ENCODE data around the gene POLA2. TPM values are rescaled to one million over a fixed set of nuclear protein-coding genes. Genes with fewer than 3 reads are reported as not detected.
"Not testable (repeated sequence)": the region's sequence is repeated elsewhere in the genome, so short reads cannot be mapped to it uniquely, and the experiment has no call there.

POLA2 gene
- total RNA-seq, 2 experiments from 2014 or later = 55.2 to 63.8 TPM

DNA sequence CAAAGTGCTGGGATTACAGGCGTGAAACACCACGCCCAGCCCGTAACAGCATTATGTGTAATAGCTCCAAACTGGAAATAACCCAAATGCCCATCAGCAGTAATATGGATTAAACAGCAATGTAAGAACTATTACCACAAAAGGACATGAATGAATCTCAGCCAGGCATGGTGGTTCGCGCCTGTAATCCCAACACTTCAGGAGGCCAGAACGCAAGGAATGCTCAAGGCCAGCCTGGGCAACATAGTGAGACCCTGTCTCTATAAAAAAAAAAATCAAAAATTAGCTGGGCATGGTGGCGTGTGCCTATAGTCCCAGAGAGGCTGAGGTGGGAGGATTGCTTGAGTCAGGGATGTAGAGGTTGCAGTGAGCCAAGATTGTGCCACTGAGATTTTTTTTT, 68.8 kb downstream of the POLA2 start:
- no peak overlapping the region for H3K4me3 Mint-ChIP-seq

DNA sequence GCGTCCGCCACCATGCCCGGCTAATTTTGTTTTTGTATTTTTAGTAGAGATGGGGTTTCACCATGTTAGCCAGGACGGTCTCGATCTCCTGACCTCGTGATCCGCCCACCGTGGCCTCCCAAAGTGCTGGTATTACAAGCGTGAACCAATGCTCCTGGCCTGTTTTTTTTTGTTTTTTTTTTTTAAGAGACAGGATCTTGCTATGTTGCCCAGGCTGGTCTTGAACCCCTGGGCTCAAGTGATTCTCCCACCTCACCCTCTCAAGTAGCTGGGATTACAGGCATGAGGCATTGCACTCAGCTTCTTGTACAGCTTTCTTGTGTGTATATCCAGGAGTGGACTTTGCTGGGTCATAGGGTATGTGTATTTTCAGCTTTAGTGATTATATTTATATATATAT, 70.8 kb downstream of the POLA2 start:
- intact Hi-C loops (cut with micrococcal nuclease) = not testable (repeated sequence)
- peaks cover 11% of the 10 kb centered on the region for H3K36me3 Mint-ChIP-seq (ENCODE audit: low read depth)

More for the DNA sequence above, 68.8 kb downstream of the POLA2 start:
- H3K4me1 Mint-ChIP-seq (ENCODE audit: low read depth) = peaks cover 18% of the 10 kb centered on the region
- no peak for ATAC-seq
- intact Hi-C loops (cut with micrococcal nuclease) = no loop called here
- no peaks in the 10 kb centered on the region for H3K27me3 Mint-ChIP-seq
- no peak for DNase-seq
- peaks cover 4% of the 10 kb centered on the region for H3K36me3 Mint-ChIP-seq (ENCODE audit: low read depth)
- H3K9me3 Mint-ChIP-seq = no peaks in the 10 kb centered on the region
- TF ChIP-seq CTCF (IDR thresholded peaks at IDR 0.05) = no peak
- CTCF ChIA-PET = interaction anchor here (0.5 to 11.7 kb wide), 40 partner anchors 8 to 332 kb away, joined by 3 to 265 read pairs (median 6); partner anchors contain the start of genes CAPN1, CDC42EP2, FRMD8 and POLA2
- POLR2A ChIA-PET = interaction anchor here (0.6 to 1.7 kb wide), 4 partner anchors 18 to 169 kb away, joined by 3 to 5 read pairs (median 4); no protein-coding TSS in a partner anchor
- no peak overlapping the region for H3K27ac Mint-ChIP-seq

GRCh38 chr11:65334696-65335295, 73.0 kb downstream of the POLA2 start:
- H3K9me3 Mint-ChIP-seq = no peaks in the 10 kb centered on the region
- peak overlapping the region; percentile 83 for H3K27ac Mint-ChIP-seq
- H3K27me3 Mint-ChIP-seq = no peaks in the 10 kb centered on the region
- peaks cover 32% of the 10 kb centered on the region for H3K4me1 Mint-ChIP-seq (ENCODE audit: low read depth)
- POLR2A ChIA-PET = interaction anchor here (0.7 to 4.0 kb wide), 8 partner anchors 14 to 200 kb away, joined by 3 to 17 read pairs (median 3); partner anchors contain the start of genes NEAT1, POLA2 and SYVN1
- no peak for DNase-seq
- peaks cover 18% of the 10 kb centered on the region for H3K36me3 Mint-ChIP-seq (ENCODE audit: low read depth)
- no peak for ATAC-seq
- TF ChIP-seq CTCF (IDR thresholded peaks at IDR 0.05) = no peak
- CTCF ChIA-PET = interaction anchor here (0.6 to 11.7 kb wide), 5 partner anchors 13 to 109 kb away, joined by 3 to 265 read pairs (median 5); partner anchors contain the start of gene CDC42EP2
- intact Hi-C loops (cut with micrococcal nuclease) = no loop called here
- H3K4me3 Mint-ChIP-seq = peak overlapping the region; percentile 88

More for the DNA sequence above, 70.8 kb downstream of the POLA2 start:
- H3K4me1 Mint-ChIP-seq (ENCODE audit: low read depth) = peaks cover 20% of the 10 kb centered on the region
- not testable (repeated sequence) for H3K9me3 Mint-ChIP-seq, H3K4me3 Mint-ChIP-seq, ATAC-seq, H3K27me3 Mint-ChIP-seq, H3K27ac Mint-ChIP-seq, DNase-seq
- POLR2A ChIA-PET = interaction anchor here (0.6 to 4.0 kb wide), 6 partner anchors 12 to 172 kb away, joined by 3 to 17 read pairs (median 5); partner anchors contain the start of genes MALAT1 and POLA2
- CTCF ChIA-PET = interaction anchor here (0.7 to 11.7 kb wide), 9 partner anchors 18 to 222 kb away, joined by 3 to 265 read pairs (median 6); partner anchors contain the start of genes CDC42EP2, POLA2 and TM7SF2

GRCh38 chr11:65338676-65339075, 76.9 kb downstream of the POLA2 start:
- no peak overlapping the region for H3K4me3 Mint-ChIP-seq
- TF ChIP-seq CTCF (IDR thresholded peaks at IDR 0.05) = no peak
- ChIA-PET POLR2A (interaction anchor here (0.7 to 2.1 kb wide), 3 partner anchors 15 to 120 kb away, joined by 3 to 6 read pairs (median 3); partner anchors contain the start of gene TIGD3), CTCF (interaction anchor here (1.2 to 3.4 kb wide), 5 partner anchors 9 to 24 kb away, joined by 3 to 23 read pairs (median 4); partner anchors contain the start of genes CDC42EP2 and TIGD3)
- H3K27me3 Mint-ChIP-seq = no peaks in the 10 kb centered on the region
- ATAC-seq (no peak), DNase-seq (no peak)
- peaks cover 36% of the 10 kb centered on the region for H3K36me3 Mint-ChIP-seq (ENCODE audit: low read depth)
- H3K4me1 Mint-ChIP-seq (ENCODE audit: low read depth) = peaks cover 30% of the 10 kb centered on the region
- H3K9me3 Mint-ChIP-seq = no peaks in the 10 kb centered on the region
- H3K27ac Mint-ChIP-seq = peak overlapping the region; percentile 41
- intact Hi-C loops (cut with micrococcal nuclease) = no loop called here

GRCh38 chr11:65340226-65340625, 78.5 kb downstream of the POLA2 start:
- intact Hi-C loops (cut with micrococcal nuclease) = no loop called here
- H3K36me3 Mint-ChIP-seq (ENCODE audit: low read depth) = peaks cover 45% of the 10 kb centered on the region
- POLR2A ChIA-PET = no interaction called here
- H3K4me3 Mint-ChIP-seq = no peak overlapping the region
- H3K9me3 Mint-ChIP-seq = no peaks in the 10 kb centered on the region
- no peak for DNase-seq
- peaks cover 23% of the 10 kb centered on the region for H3K4me1 Mint-ChIP-seq (ENCODE audit: low read depth)
- H3K27ac Mint-ChIP-seq = peak overlapping the region; percentile 39
- CTCF ChIA-PET = interaction anchor here (1.0 to 3.4 kb wide), 4 partner anchors 11 to 26 kb away, joined by 3 to 23 read pairs (median 8); partner anchors contain the start of gene CDC42EP2
- H3K27me3 Mint-ChIP-seq = no peaks in the 10 kb centered on the region
- ATAC-seq = no peak
- TF ChIP-seq CTCF (IDR thresholded peaks at IDR 0.05) = no peak
